Amniotic stem cell (primary cell): ENCODE data around the gene TSNAX.

Source experiments
- DNase-seq: peaks from one replicate; lab custom pipeline; 2025; lab: John Stamatoyannopoulos, UW

The TSNAX gene

GRCh38 chr1:231601824-231602672 is 73.6 kb downstream of the TSNAX start:
- no peak for DNase-seq

- DNase-seq, result no peak
These were observed 74.2 kb downstream of the TSNAX start for GRCh38 chr1:231602673-231602984.

- DNase-seq, result no peak
These were observed 75.3 kb downstream of the TSNAX start for GRCh38 chr1:231603598-231604275.

GRCh38 chr1:231604276-231604621 is 75.8 kb downstream of the TSNAX start:
- DNase-seq, result no peak

GRCh38 chr1:231605149-231606100 is 77.0 kb downstream of the TSNAX start:
- DNase-seq, result no peak

- peak; percentile 7 for DNase-seq
These were observed 78.2 kb downstream of the TSNAX start for GRCh38 chr1:231606712-231607111.

GRCh38 chr1:231610388-231610787 is 81.9 kb downstream of the TSNAX start:
- DNase-seq, result no peak

GRCh38 chr1:231611111-231611510 is 82.6 kb downstream of the TSNAX start:
- no peak for DNase-seq

GRCh38 chr1:231611851-231612250 is 83.4 kb downstream of the TSNAX start:
- DNase-seq, result no peak

- no peak for DNase-seq
These were observed 84.1 kb downstream of the TSNAX start for GRCh38 chr1:231612393-231613089.

- DNase-seq, result no peak
These were observed 85.2 kb downstream of the TSNAX start for GRCh38 chr1:231613419-231614349.
